NB4 (cell line): Measurements from ENCODE around the gene RRM2.

Experiments
- CTCF ChIP-seq: IDR thresholded peaks from one replicate; pipeline ENCODE4 v1.5.1; 2012; ENCODE audit warnings: low read depth, low read length
- POLR2A ChIP-seq: IDR thresholded peaks from 2 replicates; pipeline ENCODE4 v1.6.1; 2011; ENCODE audit warnings: mild to moderate bottlenecking; ENCODE audit not compliant: insufficient read length; ENCODE audit errors: extremely low read depth

- TF ChIP-seq CTCF (no peak), POLR2A (no peak)
Observed at GRCh38 chr2:10109311-10109710, 13.2 kb upstream of the RRM2 start.
